Fibroblast of mammary gland (primary cell): Measurements from ENCODE around the gene RNF113B.

ENCODE experiments used
- DNase-seq: peaks from one replicate; pipeline ENCODE4 v3.0.0-alpha.2; 2010; ENCODE audit warnings: low read depth
- H3K4me3 ChIP-seq: 2 replicates; pipeline ENCODE4 v1.5.1; 2011; ENCODE audit warnings: low read depth, mild to moderate bottlenecking, low read length, moderate library complexity; ENCODE audit not compliant: control insufficient read depth
- CTCF ChIP-seq: conservative IDR thresholded peaks from 2 replicates; pipeline ENCODE4 v1.5.1; 2011; ENCODE audit warnings: low read depth, low read length, inconsistent platforms; ENCODE audit not compliant: control insufficient read depth, insufficient read depth

RNF113B gene

GRCh38 chr13:98188544-98189166 lies 11.6 kb upstream of the RNF113B start:
- no peak for DNase-seq
- no peak for TF ChIP-seq CTCF
- H3K4me3 ChIP-seq = no peak overlapping the region

GRCh38 chr13:98187965-98188261 lies 10.8 kb upstream of the RNF113B start:
- no peak for DNase-seq
- TF ChIP-seq CTCF = no peak
- H3K4me3 ChIP-seq = no peak overlapping the region

GRCh38 chr13:98187155-98187964 lies 10.3 kb upstream of the RNF113B start:
- no peak for DNase-seq
- no peak overlapping the region for H3K4me3 ChIP-seq
- TF ChIP-seq CTCF = no peak

- no peak for TF ChIP-seq CTCF
- peak; percentile 49 for DNase-seq
- H3K4me3 ChIP-seq = no peak overlapping the region
Measured at GRCh38 chr13:98184792-98185191, 7.7 kb upstream of the RNF113B start.

- TF ChIP-seq CTCF = no peak
- DNase-seq = no peak
- no peak overlapping the region for H3K4me3 ChIP-seq
Measured at GRCh38 chr13:98182589-98182988, 5.5 kb upstream of the RNF113B start.

- no peak overlapping the region for H3K4me3 ChIP-seq
- no peak for DNase-seq
- no peak for TF ChIP-seq CTCF
Measured at GRCh38 chr13:98182153-98182552, 5.1 kb upstream of the RNF113B start.
